GM12891 (cell line): Measurements from ENCODE around the gene C15orf39.

ENCODE experiments used
- DNase-seq: peaks from one replicate; pipeline ENCODE4 v3.0.0; 2011; ENCODE audit warnings: low spot score; ENCODE audit not compliant: insufficient read length
- FAIRE-seq: peaks from 2 replicates; lab custom pipeline; 2011; peaks lifted over from hg19 to GRCh38; lab: Jason Lieb, UNC
- PAX5 ChIP-seq: IDR thresholded peaks from 2 replicates; pipeline ENCODE4 v1.6.1; 2011; ENCODE audit warnings: low read length, moderate library complexity, mild to moderate bottlenecking; ENCODE audit not compliant: insufficient read depth, severe bottlenecking
- POLR2A ChIP-seq: IDR thresholded peaks from 2 replicates; pipeline ENCODE4 v1.6.1; 2011; ENCODE audit warnings: low read depth, low read length, control low read depth
- POLR2AphosphoS5 ChIP-seq: IDR thresholded peaks from 2 replicates; pipeline ENCODE4 v1.6.1; 2011; ENCODE audit warnings: low read depth, low read length, control low read depth
- POU2F2 ChIP-seq: IDR thresholded peaks from 2 replicates; pipeline ENCODE4 v1.6.1; 2011; ENCODE audit warnings: low read depth, mild to moderate bottlenecking, control low read depth, low read length, moderate library complexity
- SPI1 ChIP-seq: IDR thresholded peaks from 2 replicates; pipeline ENCODE4 v1.6.1; 2011; ENCODE audit warnings: low read depth, low read length, control low read depth
- TAF1 ChIP-seq: IDR thresholded peaks from 2 replicates; pipeline ENCODE4 v1.6.1; 2011; ENCODE audit warnings: low read depth, low read length, control low read depth

Gene C15orf39

DNA sequence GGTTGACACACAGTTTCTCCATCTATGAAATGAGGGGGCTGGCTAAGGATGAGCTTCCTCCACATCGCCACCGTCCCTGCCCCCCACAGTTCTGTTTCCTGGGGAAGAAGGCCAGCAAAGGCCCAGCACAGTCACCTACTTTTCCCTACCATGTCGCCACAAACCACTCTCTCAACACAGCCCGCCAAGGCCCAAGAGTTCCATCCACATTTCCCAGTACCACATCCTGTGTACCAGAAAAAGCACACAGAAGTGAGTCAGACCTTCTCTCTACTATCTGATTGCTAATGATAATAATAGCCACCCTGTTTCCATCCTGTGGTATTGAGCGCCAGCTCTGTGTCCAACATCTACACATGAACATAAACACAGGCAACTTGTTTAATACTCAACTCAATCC, 30.3 kb upstream of the C15orf39 start:
- DNase-seq (no peak), FAIRE-seq (peak; percentile 73)
- TF ChIP-seq PAX5, result no peak

DNA sequence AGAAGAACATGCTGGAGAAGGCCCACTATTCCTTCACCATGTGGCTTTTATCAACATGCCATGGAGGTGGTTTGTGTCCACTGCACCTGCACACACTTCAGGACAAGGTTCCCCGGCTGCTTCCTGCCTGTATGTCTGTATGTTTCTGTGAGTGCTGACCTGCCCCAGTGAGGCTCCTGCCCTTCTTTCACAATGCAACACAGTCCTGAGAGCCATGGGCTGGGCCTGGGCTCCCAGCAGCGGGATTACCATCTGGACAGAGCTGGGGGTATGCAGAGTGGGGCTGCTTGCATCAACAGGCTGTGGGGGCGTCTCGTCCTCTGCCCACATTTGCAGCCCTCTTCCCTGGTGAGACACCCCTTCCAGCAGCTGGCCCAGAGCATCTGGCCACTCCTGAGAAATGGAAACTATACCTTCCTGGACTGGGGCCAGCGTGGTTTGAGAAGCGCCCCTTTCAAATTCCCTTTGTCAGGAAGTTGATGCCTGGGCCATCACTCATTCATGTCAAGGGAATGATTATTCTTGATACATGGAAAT, 29.3 kb upstream of the C15orf39 start:
- FAIRE-seq (peak; percentile 48), DNase-seq (no peak)
- TF ChIP-seq POU2F2, result no peak
- no peak for TF ChIP-seq POLR2AphosphoS5
- TF ChIP-seq PAX5, result no peak
- no peak for TF ChIP-seq POLR2A
- TF ChIP-seq TAF1, result no peak
- TF ChIP-seq SPI1, result no peak

- no peak for TF ChIP-seq SPI1
- no peak for TF ChIP-seq POLR2A
- TF ChIP-seq TAF1, result no peak
- no peak for TF ChIP-seq PAX5
- TF ChIP-seq POLR2AphosphoS5, result no peak
- no peak for TF ChIP-seq POU2F2
- FAIRE-seq (no peak), DNase-seq (no peak)
Observed at GRCh38 chr15:75174102-75174501, 27.6 kb upstream of the C15orf39 start.

GRCh38 chr15:75174729-75175128, 27.0 kb upstream of the C15orf39 start:
- no peak for FAIRE-seq
- no peak for TF ChIP-seq POU2F2
- no peak for DNase-seq

GRCh38 chr15:75176396-75176761, 25.3 kb upstream of the C15orf39 start:
- TF ChIP-seq POLR2A, result no peak
- no peak for TF ChIP-seq SPI1
- FAIRE-seq, result no peak
- DNase-seq, result no peak

DNA sequence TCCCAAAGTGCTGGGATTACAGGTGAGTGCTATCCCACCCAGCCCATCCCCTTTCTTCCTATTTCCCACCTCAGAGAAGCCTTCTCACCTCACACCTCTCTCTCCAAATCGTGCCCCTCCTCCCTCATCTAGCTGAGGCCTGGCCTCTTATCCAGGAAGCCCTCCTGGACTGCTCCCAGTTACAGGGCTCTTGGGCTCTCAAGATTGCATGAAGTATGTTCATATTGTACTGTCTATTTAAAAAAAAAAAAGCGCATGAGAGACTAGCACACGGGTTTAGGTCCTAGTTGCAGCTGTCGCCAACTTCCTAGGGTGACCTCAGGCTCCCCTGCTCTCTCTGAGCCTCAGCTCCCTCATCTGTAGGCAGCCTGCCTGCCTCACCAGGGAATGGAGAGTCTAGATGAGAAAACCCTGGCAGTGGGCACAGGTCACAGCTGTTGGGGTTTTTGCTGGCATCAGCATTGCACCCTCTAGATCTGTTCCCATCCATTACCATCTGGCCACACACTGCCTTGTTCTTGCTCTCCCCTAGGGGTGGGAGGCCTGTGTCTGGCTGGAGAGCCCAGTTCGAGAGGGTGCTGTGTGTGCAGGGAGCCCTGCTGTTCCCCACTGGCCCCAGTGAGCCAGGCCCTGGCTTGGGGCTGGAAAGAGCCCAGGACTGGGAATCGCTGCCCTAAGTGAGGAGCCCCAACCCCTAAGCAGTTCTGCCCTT, 24.2 kb upstream of the C15orf39 start:
- DNase-seq, result no peak
- TF ChIP-seq TAF1 (no peak), POU2F2 (no peak), POLR2A (no peak), SPI1 (no peak), PAX5 (no peak), POLR2AphosphoS5 (no peak)
- FAIRE-seq, result peak; percentile 13

- no peak for TF ChIP-seq PAX5
- TF ChIP-seq POLR2A, result no peak
- no peak for TF ChIP-seq POU2F2
- TF ChIP-seq POLR2AphosphoS5, result no peak
- no peak for TF ChIP-seq SPI1
- TF ChIP-seq TAF1, result no peak
- DNase-seq (peak; percentile 70), FAIRE-seq (no peak)
Observed at GRCh38 chr15:75178171-75178937, 23.3 kb upstream of the C15orf39 start.

GRCh38 chr15:75178938-75179745, 22.5 kb upstream of the C15orf39 start:
- FAIRE-seq, result peak; percentile 48
- no peak for TF ChIP-seq POU2F2
- no peak for TF ChIP-seq POLR2A
- DNase-seq, result no peak

- TF ChIP-seq SPI1 (no peak), PAX5 (no peak), TAF1 (no peak), POLR2A (no peak), POU2F2 (no peak), POLR2AphosphoS5 (no peak)
- FAIRE-seq, result no peak
- DNase-seq, result no peak
Observed at GRCh38 chr15:75179746-75180140, 21.9 kb upstream of the C15orf39 start.

DNA sequence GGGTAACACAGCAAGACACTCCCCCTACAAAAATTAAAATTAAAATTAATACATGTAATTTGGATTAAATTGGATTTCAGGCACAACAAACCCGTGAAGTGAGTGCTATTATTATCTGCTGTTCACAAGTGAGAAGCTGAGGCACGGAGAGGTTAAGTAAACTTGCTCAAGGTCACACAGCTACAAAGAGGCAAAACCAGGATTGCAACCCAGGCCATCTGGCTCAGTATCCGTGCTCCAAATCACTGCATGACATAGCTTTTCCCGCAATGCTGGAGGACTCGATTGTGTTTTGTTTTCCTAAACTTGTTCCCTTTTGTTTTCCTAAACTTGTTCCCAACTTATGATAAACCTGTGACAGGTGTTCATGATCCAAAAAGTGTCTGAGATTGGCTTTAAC, 19.9 kb upstream of the C15orf39 start:
- DNase-seq, result no peak
- no peak for FAIRE-seq
- TF ChIP-seq TAF1 (no peak), SPI1 (no peak), PAX5 (no peak), POU2F2 (no peak)
